Smooth muscle cell (in vitro differentiated cells): ENCODE data around the gene REXO2. TPM values are rescaled to one million over a fixed set of nuclear protein-coding genes. Genes with fewer than 3 reads are reported as not detected.

Source experiments
- DNase-seq: peaks from one replicate; lab custom pipeline; 2025; ENCODE audit not compliant: unreplicated experiment; lab: John Stamatoyannopoulos, UW
- H2AFZ ChIP-seq: fragments of 200-600 bp; sonication (generic); 2 replicates; pipeline ENCODE4 v1.6.0; 2016; ENCODE audit warnings: antibody characterized with exemption, low read depth, mild to moderate bottlenecking
- H3F3A ChIP-seq: fragments of 200-600 bp; sonication (generic); 2 replicates; pipeline ENCODE4 v1.6.0; 2017; ENCODE audit warnings: antibody characterized with exemption, low read depth
- H3K27ac ChIP-seq: fragments of 200-600 bp; sonication (generic); 2 replicates; pipeline ENCODE4 v1.5.1; 2016; ENCODE audit warnings: low read depth, mild to moderate bottlenecking
- H3K27me3 ChIP-seq: fragments of 200-600 bp; sonication (generic); 2 replicates; pipeline ENCODE4 v1.6.1; 2016; ENCODE audit warnings: low read depth, mild to moderate bottlenecking
- H3K36me3 ChIP-seq: fragments of 200-600 bp; sonication (generic); 2 replicates; pipeline ENCODE4 v1.5.1; 2016; ENCODE audit warnings: low read depth
- H3K4me1 ChIP-seq: fragments of 200-600 bp; sonication (generic); 2 replicates; pipeline ENCODE4 v1.5.1; 2016; ENCODE audit warnings: low read depth
- H3K4me2 ChIP-seq: fragments of 200-600 bp; sonication (generic); 2 replicates; pipeline ENCODE4 v1.6.0; 2016; ENCODE audit warnings: mild to moderate bottlenecking
- H3K4me3 ChIP-seq: fragments of 200-600 bp; sonication (generic); 2 replicates; pipeline ENCODE4 v1.5.1; 2016; ENCODE audit warnings: mild to moderate bottlenecking
- H3K79me2 ChIP-seq: fragments of 200-600 bp; sonication (generic); 2 replicates; pipeline ENCODE4 v1.6.0; 2016; ENCODE audit warnings: low read depth, mild to moderate bottlenecking
- H3K9ac ChIP-seq: fragments of 200-600 bp; sonication (generic); 2 replicates; pipeline ENCODE4 v1.6.0; 2016; ENCODE audit warnings: low read depth
- H3K9me3 ChIP-seq: fragments of 200-600 bp; sonication (generic); replicated peaks from 2 replicates; pipeline ENCODE4 v1.5.1; 2016; ENCODE audit warnings: low read depth
- H4K20me1 ChIP-seq: fragments of 200-600 bp; sonication (generic); 2 replicates; pipeline ENCODE4 v1.6.0; 2016; ENCODE audit warnings: low read depth
- CTCF ChIP-seq: fragments of 200-600 bp; sonication (generic); IDR thresholded peaks from 2 replicates; pipeline ENCODE4 v1.5.1; 2017; ENCODE audit warnings: borderline replicate concordance, mild to moderate bottlenecking, antibody characterized with exemption; ENCODE audit not compliant: insufficient read depth, poor library complexity, severe bottlenecking
- WGBS: methylation state at CpG from one replicate; pipeline ENCODE4 v1.1.7; 2016; ENCODE audit warnings: low lambda C conversion rate; 5-methylcytosine and 5-hydroxymethylcytosine counted together
- polyA plus RNA-seq: library from polyadenylated mRNA; unstranded; fragments of >200 nt; fragmentation: Nextera tagmentation; extraction: Ambion mirVana; gene quantifications from 2 replicates; pipeline ENCODE4 v1.2.1, GENCODE V29; 2016
- total RNA-seq: library from RNA; depleted of rRNA; stranded (reverse); fragments of >200 nt; gene quantifications from 2 replicates; pipeline ENCODE4 v1.2.3, GENCODE V29; 2014

REXO2 gene
- total and polyA plus RNA-seq, 2 experiments from 2014 or later, result 164 to 179 TPM

GRCh38 chr11:114441921-114442320, 2.7 kb downstream of the REXO2 start:
- peak overlapping the region; percentile 84 for H3K4me2 ChIP-seq
- DNase-seq, result no peak
- TF ChIP-seq CTCF, result no peak
- H3K4me3 ChIP-seq, result no peak overlapping the region
- H3F3A ChIP-seq, result peaks cover 3% of the 10 kb centered on the region
- no peak overlapping the region for H3K27ac ChIP-seq
- H2AFZ ChIP-seq, result no peak overlapping the region
- no peaks in the 10 kb centered on the region for H3K27me3 ChIP-seq
- H3K4me1 ChIP-seq, result peaks cover 20% of the 10 kb centered on the region
- H4K20me1 ChIP-seq, result peaks cover 60% of the 10 kb centered on the region
- H3K36me3 ChIP-seq, result no peaks in the 10 kb centered on the region
- H3K79me2 ChIP-seq, result peaks cover 58% of the 10 kb centered on the region
- WGBS, result 74% methylated on average over 2 of the region's 2 CpGs
- H3K9me3 ChIP-seq, result no peaks in the 10 kb centered on the region
- H3K9ac ChIP-seq, result no peak overlapping the region

- H4K20me1 ChIP-seq, result peaks cover 65% of the 10 kb centered on the region
- H3K9me3 ChIP-seq, result no peaks in the 10 kb centered on the region
- no peak overlapping the region for H3K9ac ChIP-seq
- no peak overlapping the region for H2AFZ ChIP-seq
- no peaks in the 10 kb centered on the region for H3K36me3 ChIP-seq
- TF ChIP-seq CTCF, result no peak
- H3K4me2 ChIP-seq, result peak overlapping the region; percentile 84
- no peak overlapping the region for H3K27ac ChIP-seq
- peaks cover 8% of the 10 kb centered on the region for H3F3A ChIP-seq
- H3K4me3 ChIP-seq, result no peak overlapping the region
- WGBS, result 86% methylated on average over 1 of the region's 1 CpG
- peaks cover 58% of the 10 kb centered on the region for H3K79me2 ChIP-seq
- H3K4me1 ChIP-seq, result peaks cover 20% of the 10 kb centered on the region
- no peaks in the 10 kb centered on the region for H3K27me3 ChIP-seq
- no peak for DNase-seq
These were observed 3.3 kb downstream of the REXO2 start for GRCh38 chr11:114442536-114442935.

- H3K4me1 ChIP-seq, result no peaks in the 10 kb centered on the region
- peak overlapping the region; percentile 64 for H3K4me2 ChIP-seq
These were observed 8.2 kb downstream of the REXO2 start for GRCh38 chr11:114447444-114447843.

More at GRCh38 chr11:114447444-114447843, 8.2 kb downstream of the REXO2 start:
- no peak overlapping the region for H2AFZ ChIP-seq
- H3K27me3 ChIP-seq, result no peaks in the 10 kb centered on the region
- WGBS, result 60% methylated on average over 2 of the region's 2 CpGs
- no peak for DNase-seq
- H3F3A ChIP-seq, result peaks cover 19% of the 10 kb centered on the region
- H3K4me3 ChIP-seq, result peak overlapping the region; percentile 5
- peak overlapping the region; percentile 80 for H3K27ac ChIP-seq
- TF ChIP-seq CTCF, result no peak
- no peaks in the 10 kb centered on the region for H3K9me3 ChIP-seq
- peak overlapping the region; percentile 42 for H3K9ac ChIP-seq
- H3K79me2 ChIP-seq, result peaks cover 74% of the 10 kb centered on the region
- H3K36me3 ChIP-seq, result peaks cover 13% of the 10 kb centered on the region
- peaks cover 96% of the 10 kb centered on the region for H4K20me1 ChIP-seq
